NCI-H187 (cell line): ENCODE data around the gene FJX1.
"Not testable (repeated sequence)": the region's sequence is repeated elsewhere in the genome, so short reads cannot be mapped to it uniquely, and the experiment has no call there.

Experiments
- DNase-seq, 2 experiments: peaks; one replicate each; lab custom pipeline; 2025; lab: John Stamatoyannopoulos, UW

FJX1 gene

GRCh38 chr11:35667257-35667656 is 49.0 kb downstream of the FJX1 start:
- DNase-seq, result no peak

GRCh38 chr11:35668350-35668749 is 50.1 kb downstream of the FJX1 start:
- not testable (repeated sequence) for DNase-seq
